ENCODE data around the gene NEK11.
A peak's percentile ranks its signal among the peaks of the same experiment; 100 is the strongest.
"Not testable (repeated sequence)": the region's sequence is repeated elsewhere in the genome, so short reads cannot be mapped to it uniquely, and the experiment has no call there.

NEK11 gene

GRCh38 chr3:131306242-131306641 is 279.6 kb downstream of the NEK11 start:
- DNase-seq, result no peak

GRCh38 chr3:131314318-131314717 is 287.6 kb downstream of the NEK11 start:
- DNase-seq, result no peak

- no peak for DNase-seq
Observed at GRCh38 chr3:131315162-131315561, 288.5 kb downstream of the NEK11 start.

GRCh38 chr3:131317667-131318066 is 291.0 kb downstream of the NEK11 start:
- DNase-seq, result no peak

GRCh38 chr3:131323014-131323413 is 296.3 kb downstream of the NEK11 start:
- no peak for DNase-seq

- DNase-seq, result no peak
Observed at GRCh38 chr3:131323792-131324191, 297.1 kb downstream of the NEK11 start.

- peak; percentile 57 for DNase-seq
Observed at GRCh38 chr3:131324923-131325322, 298.2 kb downstream of the NEK11 start.

- peak; percentile 56 for DNase-seq
Observed at GRCh38 chr3:131326307-131326706, 299.6 kb downstream of the NEK11 start.

- no peak for DNase-seq
Observed at GRCh38 chr3:131328721-131329120, 302.0 kb downstream of the NEK11 start.

- no peak for DNase-seq
Observed at GRCh38 chr3:131329774-131330173, 303.1 kb downstream of the NEK11 start.

- DNase-seq, result not testable (repeated sequence)
Observed at GRCh38 chr3:131331456-131332085, 304.9 kb downstream of the NEK11 start.

GRCh38 chr3:131338948-131339640 is 312.4 kb downstream of the NEK11 start:
- DNase-seq, result peak; percentile 44

GRCh38 chr3:131341761-131342160 is 315.1 kb downstream of the NEK11 start:
- DNase-seq, result no peak

- DNase-seq, result no peak
Observed at GRCh38 chr3:131348911-131349310, 322.2 kb downstream of the NEK11 start.

GRCh38 chr3:131349454-131349853 is 322.8 kb downstream of the NEK11 start:
- no peak for DNase-seq

- DNase-seq, result peak; percentile 74
Observed at GRCh38 chr3:131349946-131350347, 323.3 kb downstream of the NEK11 start.

GRCh38 chr3:131350506-131350905 is 323.8 kb downstream of the NEK11 start:
- DNase-seq, result peak; percentile 47

GRCh38 chr3:131353016-131353877 is 326.6 kb downstream of the NEK11 start:
- DNase-seq, result no peak

- no peak for DNase-seq
Observed at GRCh38 chr3:131353986-131354385, 327.3 kb downstream of the NEK11 start.

GRCh38 chr3:131356006-131356595 is 329.4 kb downstream of the NEK11 start:
- DNase-seq, result peak; percentile 45

GRCh38 chr3:131357275-131357674 is 330.6 kb downstream of the NEK11 start:
- no peak for DNase-seq

GRCh38 chr3:131360191-131360755 is 333.6 kb downstream of the NEK11 start:
- no peak for DNase-seq

GRCh38 chr3:131361066-131361463 is 334.4 kb downstream of the NEK11 start:
- not testable (repeated sequence) for DNase-seq
